Fibroblast of mammary gland (primary cell): ENCODE results near the gene SYCP1.

Experiments
- DNase-seq: peaks from one replicate; pipeline ENCODE4 v3.0.0-alpha.2; 2010; ENCODE audit warnings: low read depth
- H3K4me3 ChIP-seq: 2 replicates; pipeline ENCODE4 v1.5.1; 2011; ENCODE audit warnings: low read depth, mild to moderate bottlenecking, low read length, moderate library complexity; ENCODE audit not compliant: control insufficient read depth
- CTCF ChIP-seq: conservative IDR thresholded peaks from 2 replicates; pipeline ENCODE4 v1.5.1; 2011; ENCODE audit warnings: low read depth, low read length, inconsistent platforms; ENCODE audit not compliant: control insufficient read depth, insufficient read depth

Gene SYCP1

GRCh38 chr1:115041654-115042053, 187.0 kb downstream of the SYCP1 start:
- DNase-seq: peak; percentile 40
- TF ChIP-seq CTCF: peak; percentile 47
- no peak overlapping the region for H3K4me3 ChIP-seq
